Left ventricle myocardium inferior (tissue), 1 donor: ENCODE data around the gene TMED1. TPM values are rescaled to one million over a fixed set of nuclear protein-coding genes. Genes with fewer than 3 reads are reported as not detected.
A peak's percentile ranks its signal among the peaks of the same experiment; 100 is the strongest.

ENCODE experiments used
- DNase-seq: peaks from one replicate; pipeline ENCODE4 v3.0.0-alpha.2; 2020
- H3K27ac ChIP-seq: fragments of 200-600 bp; replicated peaks from 2 replicates; pipeline ENCODE4 v1.8.0; 2021
- H3K27me3 ChIP-seq: fragments of 200-600 bp; 2 replicates; pipeline ENCODE4 v1.8.0; 2021; ENCODE audit warnings: low read depth
- H3K36me3 ChIP-seq: fragments of 200-600 bp; 2 replicates; pipeline ENCODE4 v1.8.0; 2021
- H3K4me1 ChIP-seq: fragments of 200-600 bp; 2 replicates; pipeline ENCODE4 v1.8.0; 2021
- H3K4me3 ChIP-seq: fragments of 200-600 bp; 2 replicates; pipeline ENCODE4 v1.8.0; 2021; ENCODE audit warnings: mild to moderate bottlenecking, moderate library complexity
- H3K9me3 ChIP-seq: fragments of 200-600 bp; replicated peaks from 2 replicates; pipeline ENCODE4 v1.8.0; 2021
- CTCF ChIP-seq: fragments of 200-600 bp; IDR thresholded peaks from 2 replicates; pipeline ENCODE4 v1.8.0; 2021; ENCODE audit warnings: antibody characterized with exemption, mild to moderate bottlenecking, borderline replicate concordance
- intact Hi-C: fragments of 100-400 bp; cut with micrococcal nuclease; formaldehyde crosslinking; loops from one replicate; pipeline ENCODE4 v1.11.0; 2022
- total RNA-seq: library from RNA; stranded (reverse); fragmentation: NEBNext Ultra II Directional; extraction: Animal tissue kit (Norgen Biotek cat#: 25700); gene quantifications from one replicate; pipeline ENCODE4 v1.2.1, GENCODE V29; 2021
- donor health status: DM: no; HTN: yes; CAD: no; lungs with severe emphysema.

The TMED1 gene
- total RNA-seq, 1 donor from 2014 or later, result 32.9 TPM

GRCh38 chr19:10829967-10830366 lies 6.0 kb downstream of the TMED1 start:
- H3K36me3 ChIP-seq, result peaks cover 93% of the 10 kb centered on the region
- no peak overlapping the region for H3K4me3 ChIP-seq
- no peaks in the 10 kb centered on the region for H3K9me3 ChIP-seq
- no peak for DNase-seq
- no peak overlapping the region for H3K27ac ChIP-seq
- no peaks in the 10 kb centered on the region for H3K27me3 ChIP-seq
- no peaks in the 10 kb centered on the region for H3K4me1 ChIP-seq
- intact Hi-C loops, result no loop called here
- no peak for TF ChIP-seq CTCF

GRCh38 chr19:10828981-10829821 lies 6.8 kb downstream of the TMED1 start:
- peaks cover 95% of the 10 kb centered on the region for H3K36me3 ChIP-seq
- no peaks in the 10 kb centered on the region for H3K9me3 ChIP-seq
- TF ChIP-seq CTCF, result no peak
- no peaks in the 10 kb centered on the region for H3K4me1 ChIP-seq
- DNase-seq, result no peak
- intact Hi-C loops, result no loop called here
- H3K27ac ChIP-seq, result no peak overlapping the region
- H3K4me3 ChIP-seq, result no peak overlapping the region
- no peaks in the 10 kb centered on the region for H3K27me3 ChIP-seq

- Histone ChIP-seq H3K27ac (no peak overlapping the region), H3K27me3 (no peaks in the 10 kb centered on the region), H3K4me3 (no peak overlapping the region), H3K36me3 (peaks cover 94% of the 10 kb centered on the region), H3K9me3 (no peaks in the 10 kb centered on the region), H3K4me1 (no peaks in the 10 kb centered on the region)
- no peak for TF ChIP-seq CTCF
- peak; percentile 0 for DNase-seq
- intact Hi-C loops, result no loop called here
Measured at GRCh38 chr19:10826846-10827245, 9.2 kb downstream of the TMED1 start.

- Histone ChIP-seq H3K9me3 (no peaks in the 10 kb centered on the region), H3K4me3 (no peak overlapping the region), H3K4me1 (peaks cover under 1% of the 10 kb centered on the region), H3K27ac (no peak overlapping the region), H3K27me3 (no peaks in the 10 kb centered on the region), H3K36me3 (peaks cover 96% of the 10 kb centered on the region)
- DNase-seq, result peak; percentile 9
- intact Hi-C loops, result no loop called here
- TF ChIP-seq CTCF, result no peak
Measured at GRCh38 chr19:10826231-10826630, 9.8 kb downstream of the TMED1 start.

- DNase-seq, result peak; percentile 9
- Histone ChIP-seq H3K4me1 (peaks cover 13% of the 10 kb centered on the region), H3K9me3 (no peaks in the 10 kb centered on the region), H3K36me3 (peaks cover 97% of the 10 kb centered on the region), H3K4me3 (no peak overlapping the region), H3K27me3 (no peaks in the 10 kb centered on the region), H3K27ac (no peak overlapping the region)
- no peak for TF ChIP-seq CTCF
- intact Hi-C loops, result no loop called here
Measured at GRCh38 chr19:10823690-10824089, 12.3 kb downstream of the TMED1 start.
